ENCODE results near the gene OPA1.
A peak's percentile ranks its signal among the peaks of the same experiment; 100 is the strongest.
"Not testable (repeated sequence)": the region's sequence is repeated elsewhere in the genome, so short reads cannot be mapped to it uniquely, and the experiment has no call there.

The OPA1 gene

GRCh38 chr3:193572426-193572908, 20.5 kb upstream of the OPA1 start:
- no peak for TF ChIP-seq ZNF274 (IDR thresholded peaks at IDR 0.05; ENCODE audit: low read depth, low read length)

GRCh38 chr3:193573403-193574191, 19.4 kb upstream of the OPA1 start:
- no peak for TF ChIP-seq ZNF274 (IDR thresholded peaks at IDR 0.05; ENCODE audit: low read depth, low read length)
- H3K4me3 ChIP-seq (ENCODE audit: low read length), result no peak overlapping the region

More at GRCh38 chr3:193572426-193572908, 20.5 kb upstream of the OPA1 start:
- no peak overlapping the region for H3K4me3 ChIP-seq (ENCODE audit: low read length)

- TF ChIP-seq ZNF274 (IDR thresholded peaks at IDR 0.05; ENCODE audit: low read depth, low read length), result no peak
- H3K4me3 ChIP-seq (ENCODE audit: low read length), result no peak overlapping the region
Measured at GRCh38 chr3:193574488-193575070, 18.4 kb upstream of the OPA1 start.

GRCh38 chr3:193585530-193585929, 7.5 kb upstream of the OPA1 start:
- TF ChIP-seq ZNF274 (IDR thresholded peaks at IDR 0.05; ENCODE audit: low read depth, low read length), result no peak
- no peak overlapping the region for H3K4me3 ChIP-seq (ENCODE audit: low read length)

GRCh38 chr3:193586526-193586925, 6.5 kb upstream of the OPA1 start:
- H3K4me3 ChIP-seq (ENCODE audit: low read length), result no peak overlapping the region
- no peak for TF ChIP-seq ZNF274 (IDR thresholded peaks at IDR 0.05; ENCODE audit: low read depth, low read length)

- H3K4me3 ChIP-seq (ENCODE audit: low read length), result no peak overlapping the region
- TF ChIP-seq ZNF274 (IDR thresholded peaks at IDR 0.05; ENCODE audit: low read depth, low read length), result no peak
Measured at GRCh38 chr3:193589129-193589528, 3.9 kb upstream of the OPA1 start.

- H3K4me3 ChIP-seq (ENCODE audit: low read length), result no peak overlapping the region
- TF ChIP-seq ZNF274 (IDR thresholded peaks at IDR 0.05; ENCODE audit: low read depth, low read length), result no peak
Measured at GRCh38 chr3:193589616-193590015, 3.4 kb upstream of the OPA1 start.

- H3K4me3 ChIP-seq (ENCODE audit: low read length), result no peak overlapping the region
- no peak for TF ChIP-seq ZNF274 (IDR thresholded peaks at IDR 0.05; ENCODE audit: low read depth, low read length)
Measured at GRCh38 chr3:193590088-193590856, 2.7 kb upstream of the OPA1 start.

GRCh38 chr3:193593668-193594030, 641 bp downstream of the OPA1 start:
- peak overlapping the region; percentile 81 for H3K4me3 ChIP-seq (ENCODE audit: low read length)

GRCh38 chr3:193594946-193595689, 2.1 kb downstream of the OPA1 start:
- TF ChIP-seq ZNF274 (IDR thresholded peaks at IDR 0.05; ENCODE audit: low read depth, low read length), result no peak
- H3K4me3 ChIP-seq (ENCODE audit: low read length), result no peak overlapping the region; the same call in 1 of the 2 replicates

More at GRCh38 chr3:193593668-193594030, 641 bp downstream of the OPA1 start:
- no peak for TF ChIP-seq ZNF274 (IDR thresholded peaks at IDR 0.05; ENCODE audit: low read depth, low read length)

- H3K4me3 ChIP-seq (ENCODE audit: low read length), result no peak overlapping the region
- no peak for TF ChIP-seq ZNF274 (IDR thresholded peaks at IDR 0.05; ENCODE audit: low read depth, low read length)
Measured at GRCh38 chr3:193595939-193596487, 3.0 kb downstream of the OPA1 start.

- H3K4me3 ChIP-seq (ENCODE audit: low read length), result no peak overlapping the region
- TF ChIP-seq ZNF274 (IDR thresholded peaks at IDR 0.05; ENCODE audit: low read depth, low read length), result no peak
Measured at GRCh38 chr3:193598202-193598601, 5.2 kb downstream of the OPA1 start.

GRCh38 chr3:193599393-193599792, 6.4 kb downstream of the OPA1 start:
- no peak overlapping the region for H3K4me3 ChIP-seq (ENCODE audit: low read length)
- no peak for TF ChIP-seq ZNF274 (IDR thresholded peaks at IDR 0.05; ENCODE audit: low read depth, low read length)

GRCh38 chr3:193605876-193606275, 12.9 kb downstream of the OPA1 start:
- no peak overlapping the region for H3K4me3 ChIP-seq (ENCODE audit: low read length)
- no peak for TF ChIP-seq ZNF274 (IDR thresholded peaks at IDR 0.05; ENCODE audit: low read depth, low read length)

- H3K4me3 ChIP-seq (ENCODE audit: low read length), result not testable (repeated sequence)
Measured at GRCh38 chr3:193606892-193607291, 13.9 kb downstream of the OPA1 start.

- H3K4me3 ChIP-seq (ENCODE audit: low read length), result not testable (repeated sequence)
Measured at GRCh38 chr3:193610516-193610915, 17.5 kb downstream of the OPA1 start.
